Measurements from ENCODE around the gene DSCAM. TPM values are rescaled to one million over a fixed set of nuclear protein-coding genes. Genes with fewer than 3 reads are reported as not detected.

The DSCAM gene
- total RNA-seq, 2 donors from 2014 or later = not detected

- ATAC-seq (no peak), DNase-seq (ENCODE audit: low spot score in 2 of 2) (no peak)
- Mint-ChIP-seq H3K36me3 (no peaks in the 10 kb centered on the region), H3K9me3 (peaks cover 0 to 3% of the 10 kb centered on the region in 2 donors), H3K27ac (no peak overlapping the region)
These were observed 178.2 kb downstream of the DSCAM start for GRCh38 chr21:40668555-40669275.

GRCh38 chr21:40667967-40668366, 179.0 kb downstream of the DSCAM start:
- ATAC-seq = no peak
- peaks cover 0 to 3% of the 10 kb centered on the region in 2 donors for H3K9me3 Mint-ChIP-seq
- H3K36me3 Mint-ChIP-seq = no peaks in the 10 kb centered on the region
- H3K27ac Mint-ChIP-seq = no peak overlapping the region
- no peak for DNase-seq (ENCODE audit: low spot score in 2 of 2)

GRCh38 chr21:40662889-40663288, 184.1 kb downstream of the DSCAM start:
- no peak for ATAC-seq
- peaks cover 0 to 3% of the 10 kb centered on the region in 2 donors for H3K9me3 Mint-ChIP-seq
- no peak for DNase-seq (ENCODE audit: low spot score in 2 of 2)
- H3K36me3 Mint-ChIP-seq = no peaks in the 10 kb centered on the region
- H3K27ac Mint-ChIP-seq = no peak overlapping the region

- H3K27ac Mint-ChIP-seq = no peak overlapping the region
- ATAC-seq (no peak), DNase-seq (ENCODE audit: low spot score in 2 of 2) (no peak)
- H3K9me3 Mint-ChIP-seq = peaks cover 0 to 7% of the 10 kb centered on the region in 2 donors
- peaks cover 0 to 7% of the 10 kb centered on the region in 2 donors for H3K36me3 Mint-ChIP-seq
These were observed 186.5 kb downstream of the DSCAM start for GRCh38 chr21:40660461-40660860.

- no peak overlapping the region for H3K27ac Mint-ChIP-seq
- no peak for DNase-seq (ENCODE audit: low spot score in 2 of 2)
- H3K9me3 Mint-ChIP-seq = peaks cover 0 to 15% of the 10 kb centered on the region in 2 donors
- ATAC-seq = no peak
- peaks cover 0 to 7% of the 10 kb centered on the region in 2 donors for H3K36me3 Mint-ChIP-seq
These were observed 188.6 kb downstream of the DSCAM start for GRCh38 chr21:40658311-40658710.

- peaks cover 0 to 12% of the 10 kb centered on the region in 2 donors for H3K36me3 Mint-ChIP-seq
- H3K27ac Mint-ChIP-seq = no peak overlapping the region
- ATAC-seq = no peak
- H3K9me3 Mint-ChIP-seq = peaks cover 0 to 22% of the 10 kb centered on the region in 2 donors
- no peak for DNase-seq (ENCODE audit: low spot score in 2 of 2)
These were observed 194.5 kb downstream of the DSCAM start for GRCh38 chr21:40652436-40652835.

- peaks cover 0 to 5% of the 10 kb centered on the region in 2 donors for H3K36me3 Mint-ChIP-seq
- no peak overlapping the region for H3K27ac Mint-ChIP-seq
- ATAC-seq = no peak
- DNase-seq (ENCODE audit: low spot score in 2 of 2) = no peak
- H3K9me3 Mint-ChIP-seq = peaks cover 0 to 11% of the 10 kb centered on the region in 2 donors
These were observed 199.3 kb downstream of the DSCAM start for GRCh38 chr21:40647706-40648105.

GRCh38 chr21:40646651-40647050, 200.3 kb downstream of the DSCAM start:
- Mint-ChIP-seq H3K36me3 (peaks cover 0 to 5% of the 10 kb centered on the region in 2 donors), H3K27ac (no peak overlapping the region), H3K9me3 (peaks cover 0 to 11% of the 10 kb centered on the region in 2 donors)
- no peak for DNase-seq (ENCODE audit: low spot score in 2 of 2)
- ATAC-seq = no peak

- ATAC-seq (no peak), DNase-seq (ENCODE audit: low spot score in 2 of 2) (no peak)
- H3K36me3 Mint-ChIP-seq = no peaks in the 10 kb centered on the region
These were observed 205.9 kb downstream of the DSCAM start for GRCh38 chr21:40641042-40641441.

GRCh38 chr21:40640266-40640789, 206.6 kb downstream of the DSCAM start:
- H3K36me3 Mint-ChIP-seq = no peaks in the 10 kb centered on the region
- peaks cover 0 to 3% of the 10 kb centered on the region in 2 donors for H3K9me3 Mint-ChIP-seq
- no peak for ATAC-seq
- DNase-seq (ENCODE audit: low spot score in 2 of 2) = no peak
- no peak overlapping the region for H3K27ac Mint-ChIP-seq

More at GRCh38 chr21:40641042-40641441, 205.9 kb downstream of the DSCAM start:
- H3K9me3 Mint-ChIP-seq = peaks cover 0 to 3% of the 10 kb centered on the region in 2 donors
- H3K27ac Mint-ChIP-seq = no peak overlapping the region

GRCh38 chr21:40639616-40640194, 207.3 kb downstream of the DSCAM start:
- Mint-ChIP-seq H3K27ac (no peak overlapping the region), H3K36me3 (no peaks in the 10 kb centered on the region), H3K9me3 (peaks cover 0 to 4% of the 10 kb centered on the region in 2 donors)
- DNase-seq (ENCODE audit: low spot score in 2 of 2) = no peak
- no peak for ATAC-seq

- Mint-ChIP-seq H3K36me3 (no peaks in the 10 kb centered on the region), H3K9me3 (peaks cover 0 to 4% of the 10 kb centered on the region in 2 donors), H3K27ac (no peak overlapping the region)
- ATAC-seq = no peak
- DNase-seq (ENCODE audit: low spot score in 2 of 2) = no peak
These were observed 208.3 kb downstream of the DSCAM start for GRCh38 chr21:40638466-40639251.

- no peak for ATAC-seq
- DNase-seq (ENCODE audit: low spot score in 2 of 2) = no peak
- H3K36me3 Mint-ChIP-seq = no peaks in the 10 kb centered on the region
- peaks cover 0 to 10% of the 10 kb centered on the region in 2 donors for H3K9me3 Mint-ChIP-seq
- no peak overlapping the region for H3K27ac Mint-ChIP-seq
These were observed 210.9 kb downstream of the DSCAM start for GRCh38 chr21:40636026-40636425.

GRCh38 chr21:40635391-40635790, 211.6 kb downstream of the DSCAM start:
- H3K27ac Mint-ChIP-seq = no peak overlapping the region
- peaks cover 0 to 10% of the 10 kb centered on the region in 2 donors for H3K9me3 Mint-ChIP-seq
- no peak for DNase-seq (ENCODE audit: low spot score in 2 of 2)
- no peak for ATAC-seq
- H3K36me3 Mint-ChIP-seq = no peaks in the 10 kb centered on the region

GRCh38 chr21:40634141-40634540, 212.8 kb downstream of the DSCAM start:
- no peak for ATAC-seq
- no peak overlapping the region for H3K27ac Mint-ChIP-seq
- no peaks in the 10 kb centered on the region for H3K36me3 Mint-ChIP-seq
- no peak for DNase-seq (ENCODE audit: low spot score in 2 of 2)
- peaks cover 4 to 13% of the 10 kb centered on the region in 2 donors for H3K9me3 Mint-ChIP-seq

GRCh38 chr21:40633048-40633447, 213.9 kb downstream of the DSCAM start:
- H3K36me3 Mint-ChIP-seq = no peaks in the 10 kb centered on the region
- DNase-seq (ENCODE audit: low spot score in 2 of 2) = no peak
- no peak for ATAC-seq
- no peak overlapping the region for H3K27ac Mint-ChIP-seq
- H3K9me3 Mint-ChIP-seq = peaks cover 4 to 13% of the 10 kb centered on the region in 2 donors

- no peak for DNase-seq (ENCODE audit: low spot score in 2 of 2)
- Mint-ChIP-seq H3K36me3 (no peaks in the 10 kb centered on the region), H3K27ac (no peak overlapping the region), H3K9me3 (peaks cover 8 to 17% of the 10 kb centered on the region in 2 donors)
- ATAC-seq = no peak
These were observed 215.7 kb downstream of the DSCAM start for GRCh38 chr21:40631211-40631610.

Data from activated naive CD4-positive, alpha-beta T cell treated with anti-CD3 and anti-CD28 coated beads, Interleukin-2, amount 50 U/mL, for 72 hours (primary cell).